GM12878 (cell line): ENCODE results near the gene ATF6B.

Experiments used
- CTCF ChIP-seq, 3 experiments: IDR thresholded peaks in 2 of 3; conservative IDR thresholded peaks in 1 of 3; 2 replicates each; pipeline ENCODE4 v1.5.1; 2011; ENCODE audit warnings: low read depth in 3 of 3, low read length in 3 of 3, mild to moderate bottlenecking in 3 of 3, control low read depth in 2 of 3, moderate library complexity in 2 of 3, inconsistent platforms in 1 of 3, mixed read lengths in 1 of 3; ENCODE audit not compliant: control insufficient read depth in 2 of 3, insufficient read depth in 1 of 3; ENCODE audit errors: extremely low read depth in 1 of 3
- POLR2A ChIP-seq: IDR thresholded peaks from 2 replicates; pipeline ENCODE4 v1.6.1; 2011; ENCODE audit warnings: low read depth, mild to moderate bottlenecking, low read length

GRCh38 chr6:32105433-32105832 lies 22.6 kb downstream of the ATF6B start:
- TF ChIP-seq POLR2A (no peak), CTCF (IDR thresholded peaks at IDR 0.05 in 2 of 3, conservative IDR thresholded peaks at IDR 0.05 in 1 of 3; ENCODE audit: control insufficient read depth in 2 of 3, extremely low read depth in 1 of 3, insufficient read depth in 1 of 3, low read depth in 3 of 3, low read length in 3 of 3) (no peak)
